Liver (tissue), 3 donors: Measurements from ENCODE around the gene S1PR4.

Experiments
- CTCF ChIP-seq: fragments of 150-350 bp; IDR thresholded peaks from 2 replicates; pipeline ENCODE4 v1.5.1; 2017; ENCODE audit warnings: improper control_type of control experiment, low read depth, low read length; ENCODE audit not compliant: missing input control
- HNF4G ChIP-seq: IDR thresholded peaks from 2 replicates; pipeline ENCODE4 v1.6.1; 2016; ENCODE audit warnings: antibody characterized with exemption
- NR2F2 ChIP-seq: IDR thresholded peaks from 2 replicates; pipeline ENCODE4 v1.6.1; 2016; ENCODE audit warnings: antibody characterized with exemption
- TAF1 ChIP-seq: conservative IDR thresholded peaks from 2 replicates; pipeline ENCODE4 v1.6.1; 2016; ENCODE audit warnings: antibody characterized with exemption, mild to moderate bottlenecking
- YY1 ChIP-seq: IDR thresholded peaks from 2 replicates; pipeline ENCODE4 v1.6.1; 2016; ENCODE audit warnings: antibody characterized with exemption, mild to moderate bottlenecking
- TF ChIP-seq, protein P1 (sequence below): IDR thresholded peaks from 2 replicates; pipeline ENCODE4 v1.6.1; 2016; ENCODE audit warnings: antibody characterized with exemption, mild to moderate bottlenecking
- donor health status: healthy.
- donor health status: healthy.

DNA sequence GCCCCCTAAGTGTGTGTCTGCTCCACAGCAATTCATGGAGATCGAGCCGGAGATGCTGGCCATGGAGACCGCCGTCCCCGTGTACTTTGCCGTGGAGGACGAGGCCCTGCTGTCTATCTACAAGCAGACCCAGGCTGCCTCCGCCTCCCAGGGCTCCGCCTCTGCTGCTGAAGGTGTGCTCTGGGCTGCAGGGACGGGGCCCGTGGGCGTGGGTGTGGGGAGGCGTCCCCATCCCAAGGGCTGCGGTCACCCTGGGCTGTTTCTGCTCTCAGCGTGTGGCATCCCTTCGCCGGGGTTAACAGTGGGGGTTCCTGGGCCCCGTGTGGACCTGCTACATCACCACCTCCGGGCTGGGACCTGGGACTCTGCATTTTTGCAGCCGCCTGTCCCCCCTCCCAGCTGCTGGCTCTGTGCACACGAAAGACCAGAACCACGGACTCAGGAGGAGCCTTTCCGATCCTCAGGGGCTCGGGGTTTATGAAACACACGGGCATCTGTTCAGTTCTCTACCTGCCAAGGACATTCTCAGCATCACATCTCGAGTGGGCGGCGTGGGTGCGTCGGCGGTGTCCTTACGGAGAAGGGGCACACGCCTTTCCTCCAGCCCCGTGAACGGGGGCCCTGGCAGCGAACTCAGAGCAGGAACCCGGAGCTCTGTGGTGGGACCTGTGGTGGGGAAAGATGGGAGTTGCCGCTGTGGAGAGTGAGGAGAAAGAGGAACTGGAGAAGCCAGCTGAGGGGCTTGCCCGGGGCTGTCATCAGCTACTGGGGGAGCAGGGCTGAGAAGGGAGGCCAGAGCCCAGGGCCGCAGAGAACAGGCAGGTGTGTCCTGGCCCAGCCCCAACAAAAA, 14.9 kb downstream of the S1PR4 start:
- TF ChIP-seq NR2F2 (no peak), CTCF (no peak), YY1 (no peak), HNF4G (no peak), TAF1 (no peak)
- TF ChIP-seq, protein P1, sequence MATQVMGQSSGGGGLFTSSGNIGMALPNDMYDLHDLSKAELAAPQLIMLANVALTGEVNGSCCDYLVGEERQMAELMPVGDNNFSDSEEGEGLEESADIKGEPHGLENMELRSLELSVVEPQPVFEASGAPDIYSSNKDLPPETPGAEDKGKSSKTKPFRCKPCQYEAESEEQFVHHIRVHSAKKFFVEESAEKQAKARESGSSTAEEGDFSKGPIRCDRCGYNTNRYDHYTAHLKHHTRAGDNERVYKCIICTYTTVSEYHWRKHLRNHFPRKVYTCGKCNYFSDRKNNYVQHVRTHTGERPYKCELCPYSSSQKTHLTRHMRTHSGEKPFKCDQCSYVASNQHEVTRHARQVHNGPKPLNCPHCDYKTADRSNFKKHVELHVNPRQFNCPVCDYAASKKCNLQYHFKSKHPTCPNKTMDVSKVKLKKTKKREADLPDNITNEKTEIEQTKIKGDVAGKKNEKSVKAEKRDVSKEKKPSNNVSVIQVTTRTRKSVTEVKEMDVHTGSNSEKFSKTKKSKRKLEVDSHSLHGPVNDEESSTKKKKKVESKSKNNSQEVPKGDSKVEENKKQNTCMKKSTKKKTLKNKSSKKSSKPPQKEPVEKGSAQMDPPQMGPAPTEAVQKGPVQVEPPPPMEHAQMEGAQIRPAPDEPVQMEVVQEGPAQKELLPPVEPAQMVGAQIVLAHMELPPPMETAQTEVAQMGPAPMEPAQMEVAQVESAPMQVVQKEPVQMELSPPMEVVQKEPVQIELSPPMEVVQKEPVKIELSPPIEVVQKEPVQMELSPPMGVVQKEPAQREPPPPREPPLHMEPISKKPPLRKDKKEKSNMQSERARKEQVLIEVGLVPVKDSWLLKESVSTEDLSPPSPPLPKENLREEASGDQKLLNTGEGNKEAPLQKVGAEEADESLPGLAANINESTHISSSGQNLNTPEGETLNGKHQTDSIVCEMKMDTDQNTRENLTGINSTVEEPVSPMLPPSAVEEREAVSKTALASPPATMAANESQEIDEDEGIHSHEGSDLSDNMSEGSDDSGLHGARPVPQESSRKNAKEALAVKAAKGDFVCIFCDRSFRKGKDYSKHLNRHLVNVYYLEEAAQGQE = no peak
